ENCODE results near the gene RPSA. TPM values are rescaled to one million over a fixed set of nuclear protein-coding genes. Genes with fewer than 3 reads are reported as not detected.

RPSA gene
- total RNA-seq, 1 experiment from 2014 or later: 2,486 TPM

DNA sequence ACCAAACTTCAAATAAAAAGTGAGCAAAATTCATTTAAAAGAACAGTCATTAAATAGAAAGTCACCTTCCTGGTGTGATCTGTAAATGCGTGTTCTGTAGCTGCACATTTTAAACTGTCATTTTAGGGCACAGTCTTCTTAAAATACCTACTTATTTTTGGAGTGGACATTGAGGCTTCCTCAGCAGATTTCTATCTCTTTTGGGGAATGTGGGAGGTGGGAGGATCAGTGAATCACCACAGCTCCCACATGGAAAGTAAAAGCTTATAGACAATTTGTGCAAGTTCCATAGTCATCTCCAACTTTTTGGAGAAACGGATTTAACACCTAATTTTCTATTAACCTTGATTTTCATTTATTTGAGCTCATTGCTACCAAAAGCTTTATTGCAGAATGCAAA is 39.9 kb downstream of the RPSA start (continued):
- TF ChIP-seq, protein P1, sequence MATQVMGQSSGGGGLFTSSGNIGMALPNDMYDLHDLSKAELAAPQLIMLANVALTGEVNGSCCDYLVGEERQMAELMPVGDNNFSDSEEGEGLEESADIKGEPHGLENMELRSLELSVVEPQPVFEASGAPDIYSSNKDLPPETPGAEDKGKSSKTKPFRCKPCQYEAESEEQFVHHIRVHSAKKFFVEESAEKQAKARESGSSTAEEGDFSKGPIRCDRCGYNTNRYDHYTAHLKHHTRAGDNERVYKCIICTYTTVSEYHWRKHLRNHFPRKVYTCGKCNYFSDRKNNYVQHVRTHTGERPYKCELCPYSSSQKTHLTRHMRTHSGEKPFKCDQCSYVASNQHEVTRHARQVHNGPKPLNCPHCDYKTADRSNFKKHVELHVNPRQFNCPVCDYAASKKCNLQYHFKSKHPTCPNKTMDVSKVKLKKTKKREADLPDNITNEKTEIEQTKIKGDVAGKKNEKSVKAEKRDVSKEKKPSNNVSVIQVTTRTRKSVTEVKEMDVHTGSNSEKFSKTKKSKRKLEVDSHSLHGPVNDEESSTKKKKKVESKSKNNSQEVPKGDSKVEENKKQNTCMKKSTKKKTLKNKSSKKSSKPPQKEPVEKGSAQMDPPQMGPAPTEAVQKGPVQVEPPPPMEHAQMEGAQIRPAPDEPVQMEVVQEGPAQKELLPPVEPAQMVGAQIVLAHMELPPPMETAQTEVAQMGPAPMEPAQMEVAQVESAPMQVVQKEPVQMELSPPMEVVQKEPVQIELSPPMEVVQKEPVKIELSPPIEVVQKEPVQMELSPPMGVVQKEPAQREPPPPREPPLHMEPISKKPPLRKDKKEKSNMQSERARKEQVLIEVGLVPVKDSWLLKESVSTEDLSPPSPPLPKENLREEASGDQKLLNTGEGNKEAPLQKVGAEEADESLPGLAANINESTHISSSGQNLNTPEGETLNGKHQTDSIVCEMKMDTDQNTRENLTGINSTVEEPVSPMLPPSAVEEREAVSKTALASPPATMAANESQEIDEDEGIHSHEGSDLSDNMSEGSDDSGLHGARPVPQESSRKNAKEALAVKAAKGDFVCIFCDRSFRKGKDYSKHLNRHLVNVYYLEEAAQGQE (IDR thresholded peaks at IDR 0.05; ENCODE audit: low read depth): no peak

DNA sequence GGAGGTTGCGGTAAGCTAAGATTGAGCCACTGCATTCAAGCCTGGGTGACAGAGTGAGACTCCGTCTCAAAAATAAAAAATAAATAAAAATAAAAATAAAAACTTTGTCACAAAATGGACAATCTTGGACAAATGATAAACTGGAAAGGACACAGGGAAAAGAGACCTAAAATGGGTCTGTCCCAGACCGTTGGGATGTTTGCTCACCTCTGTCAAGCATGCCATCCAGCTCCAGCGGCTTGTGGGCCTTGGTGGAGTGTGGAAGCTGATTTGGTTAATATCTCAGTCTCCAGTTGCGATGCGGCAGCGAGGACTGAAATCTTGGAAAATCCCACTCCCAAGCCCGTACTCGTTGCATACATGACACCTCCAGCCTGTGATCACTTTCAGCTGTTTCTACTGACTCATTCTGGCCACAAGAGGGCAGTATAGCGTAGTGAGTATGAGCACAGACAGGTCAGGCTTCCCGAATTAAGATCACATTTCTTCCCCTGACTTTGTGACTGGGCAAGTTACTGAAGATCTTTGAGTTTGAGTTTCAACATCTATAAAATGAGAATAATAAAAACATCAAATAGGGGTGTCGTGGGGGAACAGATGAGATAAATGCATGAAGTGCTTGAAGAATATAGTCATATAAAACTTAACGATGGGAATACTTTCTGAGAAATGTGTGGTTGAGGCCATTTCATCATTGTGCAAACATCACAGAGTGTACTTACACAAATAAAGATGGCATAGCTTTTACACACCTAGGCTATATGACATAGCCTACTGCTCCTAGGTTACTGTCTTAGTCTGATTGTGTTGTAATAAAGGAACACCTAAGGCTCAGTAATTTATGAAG is 41.3 kb downstream of the RPSA start:
- no peak overlapping the region for H3K27ac ChIP-seq (ENCODE audit: low read depth, low read length)
- no peaks in the 10 kb centered on the region for H3K27me3 ChIP-seq (ENCODE audit: insufficient read depth, low read length)
- no peaks in the 10 kb centered on the region for H4K20me1 ChIP-seq (ENCODE audit: insufficient read depth)
- intact Hi-C loops (cut with micrococcal nuclease): loop anchor here (1.0 to 5.0 kb wide), 3 partner anchors 50 to 729 kb away; no protein-coding TSS in a partner anchor
- H3K4me2 ChIP-seq (ENCODE audit: low read length): peak overlapping the region; percentile 39; the same call in 1 of the 2 replicates
- peak overlapping the region; percentile 60 for H2AFZ ChIP-seq (ENCODE audit: low read depth, low read length, poor library complexity, severe bottlenecking)
- no peaks in the 10 kb centered on the region for H3K79me2 ChIP-seq (ENCODE audit: insufficient read depth, low read length)
- RAD21 ChIA-PET (ENCODE audit: low non-redundant PET in 1 of 2, low total read pairs in 2 of 2, uncharacterized antibody in 2 of 2, unreplicated experiment in 2 of 2): interaction anchor here in 1 of 2 experiments (1.5 kb wide), 1 partner anchor 51 kb away, joined by 5 read pairs; no protein-coding TSS in a partner anchor
- POLR2A ChIA-PET: no interaction called here
- no peak overlapping the region for H3K4me3 ChIP-seq (replicated peaks in 1 of 2; ENCODE audit: low read depth in 1 of 2, low read length in 2 of 2)
- no peaks in the 10 kb centered on the region for H3K36me3 ChIP-seq (ENCODE audit: control insufficient read depth in 1 of 2, insufficient read depth in 2 of 2, low read length in 2 of 2)
- no peaks in the 10 kb centered on the region for H3K9me3 ChIP-seq (ENCODE audit: control insufficient read depth in 1 of 2, insufficient read depth in 1 of 2, low read depth in 1 of 2, low read length in 2 of 2)
- no peaks in the 10 kb centered on the region for H3K9me2 ChIP-seq (ENCODE audit: insufficient read depth)
- no TSS peak for BruUV-seq (replicated peaks)
- CTCF ChIA-PET: interaction anchor here (0.8 to 2.9 kb wide), 11 partner anchors 9 to 744 kb away, joined by 3 to 35 read pairs (median 4); no protein-coding TSS in a partner anchor
- H3K9ac ChIP-seq (ENCODE audit: low read length): no peak overlapping the region
- ATAC-seq: peak; percentile 98
- H3K4me1 ChIP-seq (ENCODE audit: control insufficient read depth in 1 of 2, insufficient read depth in 2 of 2, low read length in 2 of 2): 0 out of 4 replicates have a peak, but pooled peaks cover 0 to 2% of the 10 kb centered on the region in 2 experiments
- peak; percentile 81 for DNase-seq (ENCODE audit: low read depth, low spot score)
- TF ChIP-seq, protein P2, sequence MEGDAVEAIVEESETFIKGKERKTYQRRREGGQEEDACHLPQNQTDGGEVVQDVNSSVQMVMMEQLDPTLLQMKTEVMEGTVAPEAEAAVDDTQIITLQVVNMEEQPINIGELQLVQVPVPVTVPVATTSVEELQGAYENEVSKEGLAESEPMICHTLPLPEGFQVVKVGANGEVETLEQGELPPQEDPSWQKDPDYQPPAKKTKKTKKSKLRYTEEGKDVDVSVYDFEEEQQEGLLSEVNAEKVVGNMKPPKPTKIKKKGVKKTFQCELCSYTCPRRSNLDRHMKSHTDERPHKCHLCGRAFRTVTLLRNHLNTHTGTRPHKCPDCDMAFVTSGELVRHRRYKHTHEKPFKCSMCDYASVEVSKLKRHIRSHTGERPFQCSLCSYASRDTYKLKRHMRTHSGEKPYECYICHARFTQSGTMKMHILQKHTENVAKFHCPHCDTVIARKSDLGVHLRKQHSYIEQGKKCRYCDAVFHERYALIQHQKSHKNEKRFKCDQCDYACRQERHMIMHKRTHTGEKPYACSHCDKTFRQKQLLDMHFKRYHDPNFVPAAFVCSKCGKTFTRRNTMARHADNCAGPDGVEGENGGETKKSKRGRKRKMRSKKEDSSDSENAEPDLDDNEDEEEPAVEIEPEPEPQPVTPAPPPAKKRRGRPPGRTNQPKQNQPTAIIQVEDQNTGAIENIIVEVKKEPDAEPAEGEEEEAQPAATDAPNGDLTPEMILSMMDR (IDR thresholded peaks at IDR 0.05 in 2 of 3, conservative IDR thresholded peaks at IDR 0.05 in 1 of 3; ENCODE audit: borderline replicate concordance in 1 of 3, insufficient read depth in 1 of 3, low read depth in 2 of 3, low read length in 2 of 3): peak; percentile 80 to 91 (median 86)
- TF ChIP-seq YY1 (IDR thresholded peaks at IDR 0.05; ENCODE audit: extremely low read depth, insufficient replicate concordance, low read depth, low read length) (no peak), SRF (IDR thresholded peaks at IDR 0.05; ENCODE audit: low read depth) (no peak), RAD21 (IDR thresholded peaks at IDR 0.05; ENCODE audit: low read depth) (peak; percentile 83), ZFX (IDR thresholded peaks at IDR 0.05) (no peak), TCF7L2 (IDR thresholded peaks at IDR 0.05; ENCODE audit: borderline replicate concordance, extremely low read depth, insufficient read depth, insufficient read length) (no peak)
